Thyroid gland (tissue), 4 donors: Measurements from ENCODE around the gene POU2AF2.

Source experiments
- POLR2A ChIP-seq, 2 donors: fragments of 450-650 bp; IDR thresholded peaks; one replicate each; pipeline ENCODE4 v1.6.1; 2017; ENCODE audit warnings: antibody characterized with exemption in 2 of 2, mild to moderate bottlenecking in 2 of 2, moderate library complexity in 1 of 2
- TF ChIP-seq, protein P1 (sequence below), 6 experiments: fragments of 200-600 bp in 3 of 6; fragments of 450-650 bp in 3 of 6; sonication (generic) in 3 of 6; IDR thresholded peaks; one replicate each; pipeline ENCODE4 v1.5.1; 2016 to 2019; ENCODE audit warnings: antibody characterized with exemption in 6 of 6, mild to moderate bottlenecking in 2 of 6, inconsistent platforms in 1 of 6, moderate library complexity in 1 of 6

GRCh38 chr11:111301842-111302118 lies 56.3 kb downstream of the POU2AF2 start:
- TF ChIP-seq, protein P1, sequence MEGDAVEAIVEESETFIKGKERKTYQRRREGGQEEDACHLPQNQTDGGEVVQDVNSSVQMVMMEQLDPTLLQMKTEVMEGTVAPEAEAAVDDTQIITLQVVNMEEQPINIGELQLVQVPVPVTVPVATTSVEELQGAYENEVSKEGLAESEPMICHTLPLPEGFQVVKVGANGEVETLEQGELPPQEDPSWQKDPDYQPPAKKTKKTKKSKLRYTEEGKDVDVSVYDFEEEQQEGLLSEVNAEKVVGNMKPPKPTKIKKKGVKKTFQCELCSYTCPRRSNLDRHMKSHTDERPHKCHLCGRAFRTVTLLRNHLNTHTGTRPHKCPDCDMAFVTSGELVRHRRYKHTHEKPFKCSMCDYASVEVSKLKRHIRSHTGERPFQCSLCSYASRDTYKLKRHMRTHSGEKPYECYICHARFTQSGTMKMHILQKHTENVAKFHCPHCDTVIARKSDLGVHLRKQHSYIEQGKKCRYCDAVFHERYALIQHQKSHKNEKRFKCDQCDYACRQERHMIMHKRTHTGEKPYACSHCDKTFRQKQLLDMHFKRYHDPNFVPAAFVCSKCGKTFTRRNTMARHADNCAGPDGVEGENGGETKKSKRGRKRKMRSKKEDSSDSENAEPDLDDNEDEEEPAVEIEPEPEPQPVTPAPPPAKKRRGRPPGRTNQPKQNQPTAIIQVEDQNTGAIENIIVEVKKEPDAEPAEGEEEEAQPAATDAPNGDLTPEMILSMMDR (IDR thresholded peaks at IDR 0.05): no peak
- no peak for TF ChIP-seq POLR2A (IDR thresholded peaks at IDR 0.05)
